Lung (tissue), 12 donors: Measurements from ENCODE around the gene MUSK. TPM values are rescaled to one million over a fixed set of nuclear protein-coding genes. Genes with fewer than 3 reads are reported as not detected.

Source experiments
- ATAC-seq: fragments of 200-7000 bp; cut with Tn5 transposase; one replicate; pipeline ENCODE4 v1.9.1; 2020; ENCODE audit warnings: moderate number of reproducible peaks; ENCODE audit not compliant: insufficient read depth, low FRiP score
- DNase-seq, 3 donors: peaks; one replicate each; pipeline ENCODE4 v3.0.0-alpha.2; 2013 to 2017
- H3K27ac ChIP-seq, 2 donors: one replicate each; pipeline ENCODE4 v1.5.1; 2013; ENCODE audit warnings: mild to moderate bottlenecking in 2 of 2, moderate library complexity in 2 of 2, control low read depth in 1 of 2, inconsistent platforms in 1 of 2, low read depth in 1 of 2, low read length in 1 of 2
- H3K27me3 ChIP-seq, 3 donors: one replicate each; pipeline ENCODE4 v1.5.1; 2013; ENCODE audit warnings: low read length in 2 of 3; ENCODE audit not compliant: control insufficient read depth in 3 of 3, insufficient read depth in 3 of 3
- H3K36me3 ChIP-seq, 4 donors: one replicate each; pipeline ENCODE4 v1.5.1; 2013; ENCODE audit warnings: low read length in 4 of 4, mild to moderate bottlenecking in 1 of 4, moderate library complexity in 1 of 4; ENCODE audit not compliant: control insufficient read depth in 4 of 4, insufficient read depth in 4 of 4
- H3K4me1 ChIP-seq, 5 donors: one replicate each; pipeline ENCODE4 v1.5.1; 2013; ENCODE audit warnings: low read length in 5 of 5, mild to moderate bottlenecking in 2 of 5, moderate library complexity in 1 of 5; ENCODE audit not compliant: control insufficient read depth in 5 of 5, insufficient read depth in 5 of 5
- H3K4me3 ChIP-seq: one replicate; pipeline ENCODE4 v1.5.1; 2013; ENCODE audit warnings: mild to moderate bottlenecking, control low read depth, moderate library complexity
- H3K9ac ChIP-seq, 2 donors: one replicate each; pipeline ENCODE4 v1.5.1; 2013; ENCODE audit warnings: low read length in 2 of 2, control low read depth in 1 of 2; ENCODE audit not compliant: insufficient read depth in 1 of 2
- H3K9me3 ChIP-seq, 4 donors: one replicate each; pipeline ENCODE4 v1.5.1; 2013; ENCODE audit warnings: low read length in 3 of 4, mild to moderate bottlenecking in 1 of 4, moderate library complexity in 1 of 4; ENCODE audit not compliant: control insufficient read depth in 4 of 4, insufficient read depth in 3 of 4
- CTCF ChIP-seq: IDR thresholded peaks from 2 replicates; pipeline ENCODE4 v1.5.1; 2012; ENCODE audit warnings: mild to moderate bottlenecking; ENCODE audit errors: control extremely low read depth, extremely low read depth
- WGBS, 2 donors: extraction: QIAGEN DNeasy Blood & Tissue Kit; methylation state at CpG; one replicate each; pipeline ENCODE4 v1.1.7; 2013; 5-methylcytosine and 5-hydroxymethylcytosine counted together
- polyA plus RNA-seq, 2 donors: library from polyadenylated mRNA; stranded (reverse); fragments of 200-250 nt; gene quantifications; one replicate each; pipeline ENCODE4 v1.2.1, GENCODE V29; 2013
- total RNA-seq, 2 donors: library from RNA; depleted of rRNA in 1 of 2; stranded (reverse); fragments of >200 nt in 1 of 2; gene quantifications; one replicate each; pipeline ENCODE4 v1.2.1, GENCODE V29; 2014 to 2021
- donor health status: control.
- donor health status: control.
- donor health status: Bipolar disorder and iron deficiency.
- donor health status: healthy.
- donor health status: DM: yes; HTN: yes; CAD: no.

The MUSK gene
- total and polyA plus RNA-seq, 4 donors = 0.14 to 2.8 (median 0.43) TPM

GRCh38 chr9:110746211-110746930 is 77.8 kb downstream of the MUSK start:
- peaks cover 0 to 40% (median 21%) of the 10 kb centered on the region in 5 donors for H3K4me1 ChIP-seq
- WGBS, 2 donors = 62 to 76% methylated on average over 4 of the region's 4 CpGs
- no peak for ATAC-seq

GRCh38 chr9:110748251-110748893 is 79.8 kb downstream of the MUSK start:
- TF ChIP-seq CTCF = no peak
- Histone ChIP-seq H3K27me3 (no peaks in the 10 kb centered on the region), H3K36me3 (no peaks in the 10 kb centered on the region), H3K9me3 (no peaks in the 10 kb centered on the region), H3K4me1 (peaks cover 0 to 33% (median 16%) of the 10 kb centered on the region in 5 donors), H3K27ac (no peak overlapping the region), H3K4me3 (no peak overlapping the region), H3K9ac (no peak overlapping the region)
- WGBS, 2 donors = 56 to 80% methylated on average over 5 of the region's 5 CpGs
- ATAC-seq (no peak), DNase-seq (no peak)

More at GRCh38 chr9:110746211-110746930, 77.8 kb downstream of the MUSK start:
- no peak for DNase-seq
- Histone ChIP-seq H3K9ac (no peak overlapping the region), H3K27me3 (no peaks in the 10 kb centered on the region), H3K4me3 (no peak overlapping the region), H3K27ac (no peak overlapping the region), H3K9me3 (no peaks in the 10 kb centered on the region), H3K36me3 (no peaks in the 10 kb centered on the region)
- TF ChIP-seq CTCF = no peak

GRCh38 chr9:110750272-110750671 is 81.7 kb downstream of the MUSK start:
- ATAC-seq = no peak
- no peak overlapping the region for H3K4me3 ChIP-seq
- H3K36me3 ChIP-seq = no peaks in the 10 kb centered on the region

More at GRCh38 chr9:110750272-110750671, 81.7 kb downstream of the MUSK start:
- 72 to 88% methylated on average over 1 of the region's 1 CpG for WGBS, 2 donors
- Histone ChIP-seq H3K9ac (no peak overlapping the region), H3K27ac (no peak overlapping the region), H3K4me1 (peaks cover 0 to 15% (median 6%) of the 10 kb centered on the region in 5 donors), H3K27me3 (no peaks in the 10 kb centered on the region), H3K9me3 (no peaks in the 10 kb centered on the region)
- no peak for DNase-seq
- TF ChIP-seq CTCF = no peak
